T-helper 2 cell (primary cell): Measurements from ENCODE around the gene CLASP1.
"Not testable (repeated sequence)": the region's sequence is repeated elsewhere in the genome, so short reads cannot be mapped to it uniquely, and the experiment has no call there.

Source experiments
- DNase-seq, 5 experiments: peaks; one replicate each; pipeline versions ENCODE4 v3.0.0 to v3.0.0-alpha.2; 2012 to 2022

Gene CLASP1

GRCh38 chr2:121659933-121660332, 10.7 kb upstream of the CLASP1 start:
- no peak for DNase-seq

- not testable (repeated sequence) for DNase-seq
Observed at GRCh38 chr2:121658393-121658792, 9.1 kb upstream of the CLASP1 start.

GRCh38 chr2:121653035-121653434, 3.8 kb upstream of the CLASP1 start:
- no peak for DNase-seq

- peak in 1 of 5 experiments; percentile 36 for DNase-seq
Observed at GRCh38 chr2:121650315-121650930, 1.2 kb upstream of the CLASP1 start.

GRCh38 chr2:121649596-121650314, 493 bp upstream of the CLASP1 start:
- DNase-seq = peak; percentile 54 to 99 (median 94)

GRCh38 chr2:121648206-121649148, 785 bp downstream of the CLASP1 start:
- peak; percentile 18 to 77 (median 34) for DNase-seq

GRCh38 chr2:121647396-121647795, 1.9 kb downstream of the CLASP1 start:
- DNase-seq = no peak

GRCh38 chr2:121644715-121645114, 4.5 kb downstream of the CLASP1 start:
- DNase-seq = no peak

- no peak for DNase-seq
Observed at GRCh38 chr2:121643877-121644276, 5.4 kb downstream of the CLASP1 start.

GRCh38 chr2:121640380-121641316, 8.6 kb downstream of the CLASP1 start:
- peak in 1 of 5 experiments; percentile 22 for DNase-seq

GRCh38 chr2:121639846-121640245, 9.4 kb downstream of the CLASP1 start:
- not testable (repeated sequence) for DNase-seq

- no peak for DNase-seq
Observed at GRCh38 chr2:121638333-121638732, 10.9 kb downstream of the CLASP1 start.

- no peak for DNase-seq
Observed at GRCh38 chr2:121635371-121635770, 13.9 kb downstream of the CLASP1 start.

- peak in 1 of 5 experiments; percentile 58 for DNase-seq
Observed at GRCh38 chr2:121634354-121635307, 14.6 kb downstream of the CLASP1 start.

GRCh38 chr2:121633463-121633862, 15.8 kb downstream of the CLASP1 start:
- DNase-seq = no peak

- DNase-seq = no peak
Observed at GRCh38 chr2:121627525-121628050, 21.7 kb downstream of the CLASP1 start.

GRCh38 chr2:121626777-121627524, 22.3 kb downstream of the CLASP1 start:
- no peak for DNase-seq

- no peak for DNase-seq
Observed at GRCh38 chr2:121625953-121626352, 23.3 kb downstream of the CLASP1 start.

- peak in 1 of 5 experiments; percentile 27 for DNase-seq
Observed at GRCh38 chr2:121617042-121617599, 32.1 kb downstream of the CLASP1 start.
